SU-DHL-6 (cell line): Measurements from ENCODE around the gene PRXL2C.

Experiments
- H2AFZ ChIP-seq: fragments of 200-600 bp; sonication (generic); 2 replicates; pipeline ENCODE4 v1.6.1; 2014; ENCODE audit warnings: low read depth, mild to moderate bottlenecking, moderate library complexity, mixed read lengths, antibody characterized with exemption, low read length; ENCODE audit not compliant: severe bottlenecking
- H3F3A ChIP-seq: fragments of 200-600 bp; shearing (Covaris generic); 2 replicates; pipeline ENCODE4 v1.6.0; 2016; ENCODE audit warnings: antibody characterized with exemption, mild to moderate bottlenecking; ENCODE audit not compliant: insufficient read depth
- H3K27ac ChIP-seq: fragments of 200-600 bp; sonication (generic); 2 replicates; pipeline ENCODE4 v1.5.1; 2016; ENCODE audit warnings: low read depth, mild to moderate bottlenecking, low read length, moderate library complexity, mixed read lengths
- H3K27me3 ChIP-seq: fragments of 200-600 bp; sonication (generic), shearing (Covaris generic); 2 replicates; pipeline ENCODE4 v1.6.0; 2014; ENCODE audit warnings: mild to moderate bottlenecking, low read length
- H3K36me3 ChIP-seq: fragments of 200-600 bp; sonication (generic); 2 replicates; pipeline ENCODE4 v1.6.1; 2014; ENCODE audit warnings: mild to moderate bottlenecking, low read length, mixed read lengths
- H3K4me2 ChIP-seq: fragments of 300-600, 200-600 bp; shearing (Covaris generic), sonication (generic); 2 replicates; pipeline ENCODE4 v1.6.0; 2014; ENCODE audit warnings: low read length, low read depth, mild to moderate bottlenecking; ENCODE audit not compliant: poor library complexity, severe bottlenecking
- H3K4me3 ChIP-seq: fragments of 200-600 bp; sonication (generic); 2 replicates; pipeline ENCODE4 v1.5.1; 2014; ENCODE audit warnings: antibody characterized with exemption, low read length, mild to moderate bottlenecking, mixed read lengths; ENCODE audit not compliant: insufficient read depth, poor library complexity, severe bottlenecking
- H3K79me2 ChIP-seq: fragments of 200-600 bp; sonication (generic); 2 replicates; pipeline ENCODE4 v1.6.1; 2014; ENCODE audit warnings: mild to moderate bottlenecking, low read length, moderate library complexity; ENCODE audit not compliant: insufficient read depth
- H3K9ac ChIP-seq: fragments of 200-600 bp; sonication (generic); 2 replicates; pipeline ENCODE4 v1.7.0; 2014; ENCODE audit warnings: mild to moderate bottlenecking, low read length
- H3K9me2 ChIP-seq: fragments of 200-600 bp; sonication (generic); replicated peaks from 2 replicates; pipeline ENCODE4 v1.6.1; 2014; ENCODE audit warnings: low read length; ENCODE audit not compliant: insufficient read depth
- H3K9me3 ChIP-seq: fragments of 200-600 bp; sonication (generic); 2 replicates; pipeline ENCODE4 v1.6.1; 2014; ENCODE audit warnings: low read length, mixed read lengths; ENCODE audit not compliant: insufficient read depth
- H4K20me1 ChIP-seq: fragments of 200-600 bp; sonication (generic); 2 replicates; pipeline ENCODE4 v1.6.1; 2014; ENCODE audit warnings: low read depth, mild to moderate bottlenecking, antibody characterized with exemption, low read length, moderate library complexity, mixed read lengths
- CTCF ChIP-seq: fragments of 200-600 bp; sonication (generic); IDR thresholded peaks from one replicate; pipeline ENCODE4 v1.5.1; 2017; ENCODE audit warnings: antibody characterized with exemption, mild to moderate bottlenecking, low read length, moderate library complexity; ENCODE audit not compliant: insufficient read depth, poor library complexity, severe bottlenecking
- EZH2phosphoT487 ChIP-seq: fragments of 200-600 bp; sonication (generic), shearing (Covaris generic); conservative IDR thresholded peaks from 2 replicates; pipeline ENCODE4 v1.6.1; 2018; ENCODE audit warnings: mild to moderate bottlenecking, antibody characterized with exemption, low read length, moderate library complexity, mixed read lengths

Gene PRXL2C

GRCh38 chr9:96619491-96620180 lies 35.5 kb downstream of the PRXL2C start, which contains the start of gene CDC14B:
CDC14B (minus strand) TSS chr9:96619843; CDS start chr9:96619378, 465 bp downstream.
- no peak within 1 kb of the TSS for H3K27ac ChIP-seq
- no peaks in the 10 kb centered on the region for H3K9me2 ChIP-seq
- H3K4me3 ChIP-seq = no peak within 1 kb of the TSS
- peak within 1 kb of the TSS; percentile 40 for H2AFZ ChIP-seq
- H3K4me2 ChIP-seq = no peak within 1 kb of the TSS
- no peak within 1 kb of the TSS for H3K9ac ChIP-seq
- no peak for TF ChIP-seq EZH2phosphoT487
- TF ChIP-seq CTCF = no peak
- H4K20me1 ChIP-seq = no peaks in the 10 kb centered on the region
- H3K79me2 ChIP-seq = no peaks in the 10 kb centered on the region
- H3K27me3 ChIP-seq = no peaks in the 10 kb centered on the region
- H3K9me3 ChIP-seq = no peaks in the 10 kb centered on the region
- no peaks in the 10 kb centered on the region for H3K36me3 ChIP-seq
- H3F3A ChIP-seq = no peaks in the 10 kb centered on the region

GRCh38 chr9:96619124-96619465 lies 36.0 kb downstream of the PRXL2C start:
- H3K4me2 ChIP-seq = no peak overlapping the region
- H3K9ac ChIP-seq = no peak overlapping the region
- no peaks in the 10 kb centered on the region for H3K79me2 ChIP-seq
- H3K27ac ChIP-seq = no peak overlapping the region
- H3K4me3 ChIP-seq = no peak overlapping the region
- no peaks in the 10 kb centered on the region for H3K36me3 ChIP-seq
- TF ChIP-seq CTCF = no peak
- TF ChIP-seq EZH2phosphoT487 = no peak
- no peaks in the 10 kb centered on the region for H3K27me3 ChIP-seq
- H2AFZ ChIP-seq = no peak overlapping the region
- no peaks in the 10 kb centered on the region for H3K9me2 ChIP-seq
- no peaks in the 10 kb centered on the region for H4K20me1 ChIP-seq
- H3K9me3 ChIP-seq = no peaks in the 10 kb centered on the region
- no peaks in the 10 kb centered on the region for H3F3A ChIP-seq

- Histone ChIP-seq H3K4me2 (no peak overlapping the region), H3K36me3 (no peaks in the 10 kb centered on the region), H3K9me3 (no peaks in the 10 kb centered on the region), H3K4me3 (no peak overlapping the region), H3K79me2 (no peaks in the 10 kb centered on the region), H2AFZ (no peak overlapping the region), H4K20me1 (no peaks in the 10 kb centered on the region), H3K9me2 (no peaks in the 10 kb centered on the region), H3K27ac (no peak overlapping the region), H3K9ac (no peak overlapping the region), H3K27me3 (no peaks in the 10 kb centered on the region), H3F3A (no peaks in the 10 kb centered on the region)
- no peak for TF ChIP-seq CTCF
- no peak for TF ChIP-seq EZH2phosphoT487
These were observed 36.7 kb downstream of the PRXL2C start for GRCh38 chr9:96618209-96619123.
